HG03139 (cell line): ENCODE data around the gene GOLGA2.
"Not testable (repeated sequence)": the region's sequence is repeated elsewhere in the genome, so short reads cannot be mapped to it uniquely, and the experiment has no call there.

Experiments used
- ATAC-seq: cut with Tn5 transposase; IDR thresholded peaks from one replicate; pipeline ENCODE4 v1.9.1; 2021; ENCODE audit not compliant: unreplicated experiment

GOLGA2 gene

GRCh38 chr9:128293091-128293490 is 17.3 kb upstream of the GOLGA2 start:
- no peak for ATAC-seq

GRCh38 chr9:128292009-128292408 is 16.2 kb upstream of the GOLGA2 start:
- no peak for ATAC-seq

GRCh38 chr9:128288273-128289004 is 12.6 kb upstream of the GOLGA2 start:
- no peak for ATAC-seq

GRCh38 chr9:128286440-128286839 is 10.6 kb upstream of the GOLGA2 start:
- ATAC-seq, result no peak

- ATAC-seq, result no peak
Observed at GRCh38 chr9:128285033-128285784, 9.4 kb upstream of the GOLGA2 start.

- no peak for ATAC-seq
Observed at GRCh38 chr9:128282500-128282899, 6.7 kb upstream of the GOLGA2 start.

GRCh38 chr9:128280084-128280622 is 4.3 kb upstream of the GOLGA2 start:
- no peak for ATAC-seq

GRCh38 chr9:128279088-128280073 is 3.6 kb upstream of the GOLGA2 start:
- ATAC-seq, result not testable (repeated sequence)

GRCh38 chr9:128276574-128277270 is 915 bp upstream of the GOLGA2 start:
- ATAC-seq, result no peak

- peak; percentile 90 for ATAC-seq
Observed at GRCh38 chr9:128276008-128276573, 284 bp upstream of the GOLGA2 start, which contains the start of gene SWI5. Gene SWI5, plus strand, starts transcription at chr9:128276276.

- no peak for ATAC-seq
Observed at GRCh38 chr9:128274245-128274644, 1.6 kb downstream of the GOLGA2 start.

- ATAC-seq, result no peak
Observed at GRCh38 chr9:128271512-128271911, 4.3 kb downstream of the GOLGA2 start.

GRCh38 chr9:128271112-128271511 is 4.7 kb downstream of the GOLGA2 start:
- ATAC-seq, result no peak

- ATAC-seq, result no peak
Observed at GRCh38 chr9:128266868-128267590, 8.8 kb downstream of the GOLGA2 start.

- no peak for ATAC-seq
Observed at GRCh38 chr9:128265348-128265847, 10.4 kb downstream of the GOLGA2 start.

- ATAC-seq, result no peak
Observed at GRCh38 chr9:128262687-128263086, 13.1 kb downstream of the GOLGA2 start.

GRCh38 chr9:128260340-128260739 is 15.5 kb downstream of the GOLGA2 start:
- ATAC-seq, result no peak

- ATAC-seq, result no peak
Observed at GRCh38 chr9:128259156-128259555, 16.7 kb downstream of the GOLGA2 start.

GRCh38 chr9:128258326-128258725 is 17.5 kb downstream of the GOLGA2 start:
- ATAC-seq, result no peak
